ENCODE data around the gene SLC66A2. TPM values are rescaled to one million over a fixed set of nuclear protein-coding genes. Genes with fewer than 3 reads are reported as not detected.
A peak's percentile ranks its signal among the peaks of the same experiment; 100 is the strongest.
"Not testable (repeated sequence)": the region's sequence is repeated elsewhere in the genome, so short reads cannot be mapped to it uniquely, and the experiment has no call there.

SLC66A2 gene
- 10 to 100 TPM; 19.0 to 27.2 (median 22.8) TPM for polyA plus RNA-seq (ENCODE audit: insufficient read length in 10 of 10)
- long read RNA-seq, donor 1, partial matches to known transcripts = 0 of 11 reads
- long read RNA-seq, donor 1, other reads (novel, unspliced or antisense) = 0 of 11 reads
- long read RNA-seq, donor 2, transcript PQLC1-203 (6 exons, 2,555 nt) = major isoform, 5 of 8 reads
- long read RNA-seq, donor 2, partial matches to known transcripts = 0 of 8 reads
- long read RNA-seq, donor 2, other reads (novel, unspliced or antisense) = 0 of 8 reads
- long read RNA-seq, donor 3 = 0 reads
- long read RNA-seq, donor 4, partial matches to known transcripts = 0 of 4 reads
- long read RNA-seq, donor 4, other reads (novel, unspliced or antisense) = 0 of 4 reads
- long read RNA-seq, donor 5, transcript PQLC1-202 (5 exons, 2,475 nt) = major isoform, 5 of 8 reads
- long read RNA-seq, donor 5, partial matches to known transcripts = 0 of 8 reads
- long read RNA-seq, donor 5, other reads (novel, unspliced or antisense) = 0 of 8 reads
- long read RNA-seq, donor 6, transcript PQLC1-203 (6 exons, 2,555 nt) = major isoform, 11 of 12 reads
- long read RNA-seq, donor 6, partial matches to known transcripts = 0 of 12 reads
- long read RNA-seq, donor 6, other reads (novel, unspliced or antisense) = 0 of 12 reads
- long read RNA-seq, donor 7, partial matches to known transcripts = 0 of 8 reads
- long read RNA-seq, donor 7, other reads (novel, unspliced or antisense) = 0 of 8 reads
- long read RNA-seq, donor 8, partial matches to known transcripts = 0 of 3 reads
- long read RNA-seq, donor 8, other reads (novel, unspliced or antisense) = 0 of 3 reads
- long read RNA-seq, donor 9, partial matches to known transcripts = 0 of 1 reads
- long read RNA-seq, donor 9, other reads (novel, unspliced or antisense) = 0 of 1 reads

DNA sequence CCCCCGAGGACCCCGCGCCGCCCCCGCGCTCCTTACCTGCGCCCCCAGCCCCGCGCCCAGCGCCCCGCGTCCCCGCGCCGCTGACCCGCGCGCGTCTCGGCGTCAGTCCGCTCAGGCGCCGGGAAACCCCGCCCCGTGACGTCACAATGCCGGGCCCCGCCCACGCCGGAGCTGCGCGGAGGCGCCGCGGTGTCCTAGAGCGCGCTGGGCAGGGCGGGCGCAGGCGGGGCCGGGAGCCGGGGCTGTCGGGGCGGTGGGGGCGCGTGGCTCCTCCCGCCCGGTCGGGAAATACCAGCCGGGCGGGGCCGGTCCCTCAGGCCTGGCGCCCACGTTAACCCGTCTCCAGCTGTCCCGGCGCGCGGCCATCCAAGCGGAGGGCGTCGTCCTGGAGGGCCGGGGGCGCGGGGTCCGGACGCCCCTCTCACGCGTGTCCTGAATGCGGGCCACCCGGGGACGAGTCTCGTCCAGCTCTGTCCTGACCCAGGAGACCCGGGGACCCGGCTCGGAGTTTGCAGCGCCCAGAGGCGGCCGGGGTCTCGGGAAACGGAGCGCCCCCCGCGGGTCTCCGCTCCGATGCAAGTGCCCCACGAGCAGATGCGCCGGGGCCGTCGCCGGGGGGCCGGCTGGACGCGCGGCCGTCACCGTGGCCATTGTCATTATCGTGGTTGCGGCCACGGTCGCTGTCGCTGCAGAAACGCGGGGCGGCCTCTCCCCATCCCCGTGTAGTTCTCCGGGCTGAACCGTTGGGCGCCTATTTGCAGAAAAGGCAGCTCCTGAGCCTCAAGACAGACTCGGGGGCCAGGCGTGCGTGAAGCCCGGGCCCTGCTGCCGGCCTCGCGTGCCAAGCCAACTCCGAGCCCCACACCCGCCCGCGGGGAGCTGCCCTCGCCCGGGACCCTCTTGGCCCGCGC is at the start of gene SLC66A2:
SLC66A2 (minus strand) TSS at position 109 of the 911 bp plus-strand sequence. CDS start 727 bp downstream, outside the sequence.
- peak; percentile 87 to 95 (median 93) for DNase-seq

DNA sequence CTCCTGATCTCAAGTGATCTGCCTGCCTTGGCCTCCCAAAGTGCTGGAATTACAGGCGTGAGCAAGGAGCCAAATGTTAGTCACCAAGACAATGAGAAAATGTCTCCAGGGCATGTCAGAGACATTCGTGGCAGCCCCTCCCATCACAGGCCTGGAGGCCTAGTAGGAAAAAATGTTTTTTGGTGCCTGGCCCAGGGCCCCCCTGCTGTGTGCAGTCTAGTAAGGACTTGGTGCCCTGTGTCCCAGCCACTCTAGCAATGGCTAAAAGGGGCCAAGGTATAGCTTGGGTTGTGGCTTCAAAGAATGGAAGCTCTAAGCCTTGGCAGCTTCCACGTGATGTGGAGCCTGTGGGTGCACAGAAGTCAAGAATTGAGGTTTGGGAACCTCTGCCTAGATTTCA is 49.4 kb upstream of the SLC66A2 start:
- DNase-seq = no peak

DNA sequence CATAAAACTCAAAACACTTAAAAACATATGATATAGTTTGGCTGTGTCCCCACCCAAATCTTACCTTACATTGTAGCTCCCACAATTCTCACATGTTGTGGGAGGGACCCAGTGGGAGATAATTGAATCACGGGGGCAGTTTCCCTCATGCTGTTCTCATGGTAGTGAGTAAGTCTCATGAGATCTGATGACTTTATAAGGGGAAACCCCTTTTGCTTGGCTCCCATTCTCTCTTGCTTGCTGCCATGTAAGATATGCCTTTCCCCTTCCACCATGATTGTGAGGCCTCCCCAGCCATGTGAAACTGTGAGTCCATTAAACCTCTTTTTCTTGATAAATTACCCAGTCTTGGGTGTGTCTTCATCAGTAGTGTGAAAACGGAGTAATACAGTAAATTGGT is 48.2 kb upstream of the SLC66A2 start:
- not testable (repeated sequence) for DNase-seq

DNA sequence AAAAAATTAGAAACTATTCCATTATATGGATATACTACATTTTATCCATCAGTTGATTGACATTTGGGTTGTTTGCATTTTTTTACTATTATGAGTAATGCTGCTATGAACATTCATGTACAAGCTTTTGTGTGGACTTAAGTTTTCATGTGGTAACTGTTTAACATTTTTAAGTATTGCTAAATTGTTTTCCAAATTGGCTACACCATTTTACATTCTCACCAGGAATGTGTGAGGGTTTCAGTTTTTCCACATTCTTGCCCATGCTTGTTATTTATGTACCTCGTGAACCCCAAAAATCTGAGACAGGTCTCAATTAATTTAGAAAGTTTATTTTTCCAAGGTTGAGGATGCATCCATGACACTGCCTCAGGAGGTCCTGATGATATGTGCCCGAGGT is 40.0 kb upstream of the SLC66A2 start:
- DNase-seq = no peak

DNA sequence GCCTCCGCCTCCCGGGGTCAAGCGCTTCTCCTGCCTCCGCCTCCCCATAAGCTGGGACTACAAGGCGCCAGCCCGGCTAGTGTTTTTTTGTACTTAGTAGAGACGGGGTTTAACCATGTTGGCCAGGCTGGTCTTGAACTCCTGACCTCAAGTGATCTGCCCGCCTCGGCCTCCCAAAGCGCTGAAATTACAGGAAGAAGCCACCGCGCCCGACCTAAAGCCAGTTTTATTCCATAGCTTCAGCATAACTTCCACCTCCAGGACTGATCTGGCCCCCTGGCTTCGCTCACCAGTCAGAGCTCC is 37.7 kb upstream of the SLC66A2 start:
- DNase-seq = no peak

DNA sequence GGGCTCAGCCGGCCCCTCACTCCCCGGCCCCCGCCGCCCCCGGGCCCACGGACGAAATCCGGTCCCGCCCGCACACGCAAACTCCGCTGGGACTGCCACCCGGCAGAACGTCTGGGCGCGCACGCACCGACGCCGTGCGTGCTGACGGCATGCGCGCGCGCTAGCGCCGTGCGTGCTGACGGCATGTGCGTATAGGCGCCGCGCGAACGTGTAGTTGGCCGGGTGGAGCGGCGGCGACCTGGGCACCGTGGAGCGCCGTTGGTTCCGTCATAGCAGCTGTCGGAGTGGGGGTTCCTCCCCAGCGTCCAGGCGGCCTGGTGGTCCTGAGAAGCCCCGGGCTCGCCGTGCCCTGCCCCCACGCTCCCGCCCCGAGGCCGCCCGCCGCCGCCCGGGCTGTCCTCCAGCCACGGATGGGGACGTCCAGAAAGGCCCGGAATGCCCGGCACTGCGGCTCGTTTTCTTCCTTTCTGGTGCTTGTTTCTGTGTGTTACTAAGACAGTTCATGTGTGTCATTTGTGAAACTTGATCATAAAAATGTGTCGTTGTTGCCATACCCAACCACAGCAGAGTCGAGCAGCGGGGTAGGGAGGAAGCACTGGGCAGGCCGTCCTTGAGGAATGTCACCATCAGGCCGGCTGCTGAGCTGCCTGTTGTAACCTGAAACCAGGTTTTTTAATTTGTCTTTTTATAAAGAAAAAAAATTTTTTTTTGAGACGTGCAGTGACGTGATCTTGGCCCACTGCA is 37.2 kb upstream of the SLC66A2 start, which contains the start of gene TXNL4A:
TXNL4A (minus strand) TSS at position 113 of the 744 bp plus-strand sequence. CDS start 171 bp downstream, outside the sequence.
- peak; percentile 87 to 96 (median 94) for DNase-seq

DNA sequence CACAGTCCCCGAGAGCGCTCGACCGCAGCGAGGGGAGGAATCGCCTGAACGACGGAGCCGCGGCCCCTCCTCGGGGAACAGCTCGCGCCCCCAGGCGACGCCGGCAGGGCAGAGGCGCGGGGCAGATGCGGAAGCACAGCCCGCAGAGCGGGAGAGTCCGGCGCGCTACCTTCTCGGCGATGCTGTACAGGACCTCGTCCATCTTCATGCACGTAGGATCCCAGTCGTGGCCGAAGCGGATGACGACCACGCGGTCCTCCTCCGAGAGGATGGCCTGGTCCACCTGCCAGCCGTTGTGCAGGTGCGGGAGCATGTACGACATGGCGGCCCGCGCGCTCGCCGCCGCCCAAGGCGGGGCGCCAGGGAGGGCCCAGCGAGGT is 36.6 kb upstream of the SLC66A2 start:
- DNase-seq = peak; percentile 33 to 90 (median 62)

DNA sequence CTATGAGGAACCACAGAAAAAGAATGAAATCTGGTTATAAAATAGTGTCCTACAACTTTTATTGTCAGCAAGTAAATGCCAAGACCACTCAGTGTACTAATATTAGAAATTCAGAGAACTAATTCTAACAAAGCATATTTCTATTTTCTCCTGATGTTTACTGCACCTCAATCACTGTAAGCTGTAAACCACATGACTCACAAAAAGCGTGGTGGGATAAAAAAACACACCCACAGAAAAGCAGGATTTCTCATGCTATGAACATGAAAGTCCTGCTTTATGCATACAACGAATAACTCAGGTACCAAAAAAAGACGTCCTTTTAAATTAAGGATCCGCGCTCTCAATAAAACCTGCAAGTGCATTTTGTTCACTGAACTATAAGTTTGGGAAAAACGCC is 36.1 kb upstream of the SLC66A2 start:
- no peak for DNase-seq

DNA sequence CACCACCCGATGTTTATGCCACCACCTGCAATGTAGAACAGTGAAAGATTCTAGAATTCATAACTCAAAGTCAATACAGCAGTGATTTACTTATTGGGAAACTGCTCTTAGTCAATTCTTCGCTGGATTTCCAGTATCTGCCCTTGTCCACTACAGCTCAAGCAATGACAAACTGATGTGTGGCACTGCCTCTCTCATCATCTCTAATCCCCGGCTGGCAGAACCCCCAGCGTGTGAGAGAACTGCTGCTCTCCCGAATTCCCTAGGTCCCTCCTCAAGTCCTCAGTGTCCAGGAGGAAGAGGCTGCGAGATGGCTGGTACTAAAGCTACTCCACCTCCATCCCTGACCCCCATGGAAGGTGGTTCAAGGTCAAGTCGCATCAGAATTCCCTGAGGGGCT is 35.3 kb upstream of the SLC66A2 start:
- DNase-seq = no peak

DNA sequence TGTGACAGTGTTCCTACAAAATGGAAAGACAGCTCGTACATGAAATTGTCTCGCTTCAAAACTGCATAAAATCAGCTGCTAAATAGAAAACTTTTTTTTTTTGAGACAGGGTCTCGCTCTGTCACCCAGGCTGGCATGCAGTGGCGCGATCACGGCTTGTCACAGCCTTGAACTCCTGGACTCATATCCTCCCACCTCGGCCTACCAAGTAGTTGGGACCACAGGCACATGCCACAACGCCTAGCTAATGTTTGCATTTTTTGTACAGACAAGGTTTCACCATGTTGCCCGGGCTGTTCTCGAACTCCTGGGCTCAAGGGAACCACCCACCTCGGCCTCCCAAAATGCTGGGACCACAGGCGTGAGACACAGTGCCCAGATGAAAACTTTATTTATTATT is 33.7 kb upstream of the SLC66A2 start:
- no peak for DNase-seq

DNA sequence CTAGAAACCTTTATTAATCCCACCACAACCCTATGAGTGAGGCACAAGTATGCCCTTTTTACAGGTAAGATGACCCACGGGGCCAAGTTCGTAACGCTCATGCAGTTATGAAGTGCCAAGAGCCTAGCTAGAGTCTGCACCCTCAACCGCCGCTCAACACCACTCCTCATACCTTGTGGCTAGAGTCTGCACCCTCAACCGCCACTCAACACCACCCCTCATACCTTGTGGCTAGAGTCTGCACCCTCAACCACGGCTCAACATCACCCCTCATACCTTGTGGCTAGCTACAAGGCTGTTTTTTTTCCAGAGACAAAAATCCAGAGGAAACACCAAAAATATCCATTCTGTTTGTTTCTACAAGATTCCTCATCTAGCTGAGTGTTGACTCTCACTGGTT is 32.3 kb upstream of the SLC66A2 start:
- DNase-seq = no peak

DNA sequence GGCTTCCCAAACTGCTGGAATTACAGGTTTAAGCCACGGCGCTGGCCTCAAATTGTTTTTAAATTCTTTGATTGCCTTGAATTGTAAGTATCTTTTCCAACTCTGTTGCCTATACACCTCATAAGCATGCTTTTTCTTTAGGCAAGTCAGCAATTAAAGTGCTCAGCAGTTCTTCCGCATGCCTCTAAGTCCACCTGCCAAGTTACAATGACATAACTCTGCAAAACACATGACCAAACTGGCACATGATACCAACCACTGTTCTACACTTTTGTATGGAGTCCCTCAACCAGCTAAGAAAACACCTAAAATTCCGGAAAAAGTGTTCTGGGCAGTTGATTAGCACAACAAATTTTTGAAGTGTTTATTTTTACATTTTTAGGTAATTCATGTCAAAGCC is 31.8 kb upstream of the SLC66A2 start:
- DNase-seq = no peak

DNA sequence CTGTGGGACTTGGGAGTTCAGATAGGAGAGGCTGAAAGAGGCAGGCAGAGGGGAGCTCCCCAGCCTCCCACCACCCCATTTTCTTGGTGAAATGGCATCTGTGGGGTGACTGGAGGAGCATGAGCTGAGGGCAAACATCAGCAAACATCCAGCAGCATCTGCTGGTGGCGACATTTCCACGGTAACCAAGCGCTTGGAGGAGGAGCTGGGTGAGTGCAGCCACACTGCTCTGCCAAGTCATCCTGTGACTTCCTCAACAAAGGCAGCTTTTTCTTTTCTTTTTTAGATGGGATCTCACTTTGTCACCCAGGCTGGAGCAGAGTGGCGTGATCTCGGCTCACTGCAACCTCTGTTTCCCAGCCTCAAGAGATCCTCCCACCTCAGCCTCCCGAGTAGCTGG is 31.3 kb upstream of the SLC66A2 start:
- DNase-seq = no peak

DNA sequence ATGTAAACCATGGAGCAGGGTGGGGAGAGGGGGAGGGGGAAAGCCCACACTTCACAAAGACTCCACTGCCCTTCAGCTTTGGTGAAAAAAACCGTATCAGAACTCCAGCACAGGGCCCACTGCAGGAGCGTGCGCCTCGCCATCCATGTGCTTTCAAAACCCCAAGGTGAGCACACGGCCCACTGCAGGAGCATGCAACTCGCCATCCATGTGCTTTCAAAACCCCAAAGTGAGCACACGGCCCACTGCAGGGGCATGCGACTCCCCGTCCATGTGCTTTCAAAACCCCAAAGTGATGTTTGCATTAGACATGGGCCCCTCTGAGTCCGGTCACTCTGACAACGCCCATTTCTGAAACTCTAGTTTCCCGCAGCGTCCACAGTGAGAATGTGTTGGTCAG is 29.1 kb upstream of the SLC66A2 start:
- no peak for DNase-seq

DNA sequence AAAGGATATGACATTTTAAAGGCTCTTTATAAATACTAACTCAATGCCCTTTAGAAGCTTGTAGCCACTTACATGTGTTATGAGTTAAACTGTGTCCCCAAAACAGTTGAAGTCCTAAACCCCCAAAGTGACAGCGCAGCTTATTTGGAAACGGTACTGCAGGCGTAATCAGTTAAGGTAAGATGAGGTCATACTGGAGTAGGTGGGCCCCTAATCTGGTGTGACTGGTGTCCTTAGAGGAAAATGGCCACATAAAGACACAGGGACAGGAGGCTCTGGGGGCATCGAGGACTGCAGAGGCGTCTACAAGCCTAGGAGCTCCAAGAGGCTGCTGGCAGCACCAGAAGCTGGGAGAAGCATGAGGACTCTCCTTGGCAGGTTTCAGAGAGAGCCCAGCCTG is 28.4 kb upstream of the SLC66A2 start:
- no peak for DNase-seq

DNA sequence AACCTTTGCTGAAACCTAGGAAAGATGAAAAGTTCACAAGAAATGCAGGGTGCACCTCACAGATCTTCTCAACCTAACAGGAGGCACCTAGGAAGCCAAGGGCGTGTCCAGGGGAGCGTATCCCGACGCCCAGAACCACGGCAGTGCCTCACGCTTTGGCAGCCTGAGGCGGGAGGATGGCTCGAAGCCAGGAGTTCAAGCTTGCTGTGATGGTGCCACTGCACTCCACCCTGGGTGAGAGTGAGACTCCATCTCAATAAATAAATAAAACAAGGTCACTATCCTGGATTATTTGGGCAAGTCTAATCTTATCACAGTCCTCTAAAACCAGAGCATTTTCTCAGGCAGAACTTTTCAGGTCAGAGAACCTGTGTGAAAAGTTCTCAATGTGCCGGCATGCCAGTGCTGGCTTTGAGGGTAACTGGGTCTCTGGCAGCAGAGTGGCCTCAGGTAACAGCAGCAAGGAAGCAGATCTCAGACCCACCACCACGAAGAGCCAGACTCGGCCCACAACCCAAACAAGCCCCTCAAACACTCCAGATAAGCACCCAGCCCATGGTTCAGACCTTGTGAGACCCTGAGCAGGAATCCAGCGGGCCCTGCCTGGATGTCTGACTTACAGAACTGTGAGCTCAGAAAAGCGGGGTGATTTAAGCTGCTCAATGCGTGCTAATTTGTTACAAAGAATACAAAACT is 24.7 kb upstream of the SLC66A2 start:
- DNase-seq = no peak

DNA sequence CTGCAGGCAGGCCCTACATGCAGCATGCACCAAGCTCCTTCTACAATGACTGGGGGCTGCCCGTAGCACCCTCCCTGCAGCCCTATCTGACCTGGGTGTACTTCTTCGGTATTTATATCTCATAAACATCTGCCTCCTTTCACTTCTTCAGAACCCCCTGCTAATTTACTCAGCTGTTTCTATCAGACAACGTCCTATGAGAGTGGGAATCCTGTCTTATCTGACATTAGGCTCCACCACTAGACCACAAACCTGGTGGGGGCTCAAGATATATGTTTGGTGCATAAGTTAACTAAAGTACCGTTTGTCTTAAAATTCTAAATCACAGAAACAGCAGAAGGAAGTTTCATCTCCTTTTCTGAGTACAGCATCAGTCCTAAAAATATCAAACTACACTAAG is 23.6 kb upstream of the SLC66A2 start:
- no peak for DNase-seq

DNA sequence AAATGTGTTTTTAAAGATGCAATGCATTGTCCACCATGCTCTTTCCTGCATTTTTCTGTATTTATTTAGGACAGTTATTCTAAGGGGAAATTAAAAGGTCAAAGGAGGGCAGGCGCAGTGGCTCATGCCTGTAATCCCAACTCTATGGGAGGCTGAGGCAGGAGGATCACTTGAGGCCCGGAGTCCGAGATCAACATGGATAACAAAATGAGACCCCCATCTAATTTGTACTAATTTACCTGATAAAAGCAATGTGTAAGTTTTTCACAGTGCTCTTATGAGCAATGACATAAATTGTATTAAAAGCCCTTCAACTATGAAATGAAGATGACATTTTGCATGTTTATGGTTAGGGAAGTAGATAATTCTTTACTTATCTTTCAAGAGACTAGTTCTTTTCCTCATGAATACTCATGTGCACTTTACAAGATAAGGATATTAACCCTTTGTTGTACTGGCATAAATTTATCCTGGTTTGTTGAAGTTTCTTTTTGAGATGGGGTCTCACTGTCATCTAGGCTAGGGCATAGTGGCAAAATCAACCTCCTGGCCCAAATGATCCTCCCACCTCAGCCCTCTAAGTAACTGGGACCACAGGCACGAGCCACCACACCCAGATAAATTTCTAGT is 22.7 kb upstream of the SLC66A2 start:
- no peak for DNase-seq

DNA sequence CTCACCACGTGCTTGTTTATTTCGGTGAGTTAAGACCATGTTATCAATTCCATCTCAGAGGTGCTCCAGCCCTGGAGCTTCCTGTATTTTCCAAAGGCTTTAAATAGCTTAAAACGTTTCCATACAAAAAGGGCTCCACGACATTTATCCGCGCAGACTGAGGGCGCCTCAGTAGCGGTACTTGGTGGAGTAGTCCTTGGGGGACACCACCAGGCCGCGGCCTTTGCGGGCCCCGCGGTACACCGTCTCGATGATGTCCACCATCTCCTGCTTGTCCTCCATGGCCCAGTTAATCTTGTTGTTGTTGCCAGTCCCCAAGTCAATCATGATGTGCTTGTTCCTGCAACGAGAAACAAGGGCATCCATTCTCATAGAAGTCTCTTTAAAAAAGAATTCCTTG is 22.1 kb upstream of the SLC66A2 start:
- no peak for DNase-seq

DNA sequence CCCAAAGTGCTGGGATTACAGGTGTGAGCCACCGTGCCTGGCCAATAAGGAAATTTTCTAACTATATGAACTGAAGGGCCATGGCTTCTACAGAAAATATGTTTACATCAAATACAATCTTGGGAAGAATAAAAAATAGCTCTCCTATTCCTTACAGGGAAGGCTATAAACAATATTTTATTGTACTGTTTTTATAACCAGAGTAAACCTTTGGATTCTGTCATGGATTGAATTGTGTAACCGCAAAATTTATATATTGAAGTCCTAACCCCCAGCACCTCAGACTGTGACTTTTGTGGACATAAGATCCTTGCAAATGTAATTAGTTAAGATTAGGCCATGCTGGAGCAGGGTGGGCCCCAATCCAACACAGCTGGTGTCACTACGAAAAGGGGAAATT is 21.3 kb upstream of the SLC66A2 start:
- no peak for DNase-seq
